Measurements from ENCODE around the gene PHACTR1.

PHACTR1 gene

DNA sequence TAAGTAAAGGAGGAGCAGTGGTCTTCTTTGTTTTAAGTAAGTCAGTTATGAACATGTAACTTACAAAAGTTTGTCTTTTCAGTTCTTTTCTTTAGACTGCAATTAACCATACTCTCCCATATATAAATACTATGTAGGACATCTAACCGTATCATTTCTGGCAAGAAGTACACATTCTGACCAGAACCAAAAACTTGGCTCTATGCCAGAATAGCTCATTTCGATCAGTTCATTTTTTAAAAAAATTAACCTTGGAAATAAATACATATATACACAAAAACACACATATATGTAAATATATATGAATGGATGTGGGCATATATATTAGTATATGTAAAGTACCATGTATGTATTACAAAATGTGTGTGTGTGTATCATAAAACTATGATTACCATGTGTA is 145.0 kb downstream of the PHACTR1 start:
- TF ChIP-seq, protein P1, sequence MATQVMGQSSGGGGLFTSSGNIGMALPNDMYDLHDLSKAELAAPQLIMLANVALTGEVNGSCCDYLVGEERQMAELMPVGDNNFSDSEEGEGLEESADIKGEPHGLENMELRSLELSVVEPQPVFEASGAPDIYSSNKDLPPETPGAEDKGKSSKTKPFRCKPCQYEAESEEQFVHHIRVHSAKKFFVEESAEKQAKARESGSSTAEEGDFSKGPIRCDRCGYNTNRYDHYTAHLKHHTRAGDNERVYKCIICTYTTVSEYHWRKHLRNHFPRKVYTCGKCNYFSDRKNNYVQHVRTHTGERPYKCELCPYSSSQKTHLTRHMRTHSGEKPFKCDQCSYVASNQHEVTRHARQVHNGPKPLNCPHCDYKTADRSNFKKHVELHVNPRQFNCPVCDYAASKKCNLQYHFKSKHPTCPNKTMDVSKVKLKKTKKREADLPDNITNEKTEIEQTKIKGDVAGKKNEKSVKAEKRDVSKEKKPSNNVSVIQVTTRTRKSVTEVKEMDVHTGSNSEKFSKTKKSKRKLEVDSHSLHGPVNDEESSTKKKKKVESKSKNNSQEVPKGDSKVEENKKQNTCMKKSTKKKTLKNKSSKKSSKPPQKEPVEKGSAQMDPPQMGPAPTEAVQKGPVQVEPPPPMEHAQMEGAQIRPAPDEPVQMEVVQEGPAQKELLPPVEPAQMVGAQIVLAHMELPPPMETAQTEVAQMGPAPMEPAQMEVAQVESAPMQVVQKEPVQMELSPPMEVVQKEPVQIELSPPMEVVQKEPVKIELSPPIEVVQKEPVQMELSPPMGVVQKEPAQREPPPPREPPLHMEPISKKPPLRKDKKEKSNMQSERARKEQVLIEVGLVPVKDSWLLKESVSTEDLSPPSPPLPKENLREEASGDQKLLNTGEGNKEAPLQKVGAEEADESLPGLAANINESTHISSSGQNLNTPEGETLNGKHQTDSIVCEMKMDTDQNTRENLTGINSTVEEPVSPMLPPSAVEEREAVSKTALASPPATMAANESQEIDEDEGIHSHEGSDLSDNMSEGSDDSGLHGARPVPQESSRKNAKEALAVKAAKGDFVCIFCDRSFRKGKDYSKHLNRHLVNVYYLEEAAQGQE (IDR thresholded peaks at IDR 0.05; ENCODE audit: insufficient replicate concordance, low read depth), result no peak
- TF ChIP-seq SPI1 (IDR thresholded peaks at IDR 0.05; ENCODE audit: borderline replicate concordance, low read depth), result no peak
- TF ChIP-seq, protein P2, sequence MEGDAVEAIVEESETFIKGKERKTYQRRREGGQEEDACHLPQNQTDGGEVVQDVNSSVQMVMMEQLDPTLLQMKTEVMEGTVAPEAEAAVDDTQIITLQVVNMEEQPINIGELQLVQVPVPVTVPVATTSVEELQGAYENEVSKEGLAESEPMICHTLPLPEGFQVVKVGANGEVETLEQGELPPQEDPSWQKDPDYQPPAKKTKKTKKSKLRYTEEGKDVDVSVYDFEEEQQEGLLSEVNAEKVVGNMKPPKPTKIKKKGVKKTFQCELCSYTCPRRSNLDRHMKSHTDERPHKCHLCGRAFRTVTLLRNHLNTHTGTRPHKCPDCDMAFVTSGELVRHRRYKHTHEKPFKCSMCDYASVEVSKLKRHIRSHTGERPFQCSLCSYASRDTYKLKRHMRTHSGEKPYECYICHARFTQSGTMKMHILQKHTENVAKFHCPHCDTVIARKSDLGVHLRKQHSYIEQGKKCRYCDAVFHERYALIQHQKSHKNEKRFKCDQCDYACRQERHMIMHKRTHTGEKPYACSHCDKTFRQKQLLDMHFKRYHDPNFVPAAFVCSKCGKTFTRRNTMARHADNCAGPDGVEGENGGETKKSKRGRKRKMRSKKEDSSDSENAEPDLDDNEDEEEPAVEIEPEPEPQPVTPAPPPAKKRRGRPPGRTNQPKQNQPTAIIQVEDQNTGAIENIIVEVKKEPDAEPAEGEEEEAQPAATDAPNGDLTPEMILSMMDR (IDR thresholded peaks at IDR 0.05; ENCODE audit: insufficient read depth, low read length), result no peak
- no peak for TF ChIP-seq POLR2AphosphoS5 (IDR thresholded peaks at IDR 0.05; ENCODE audit: low read depth)
- no peak for TF ChIP-seq GABPA (IDR thresholded peaks at IDR 0.05; ENCODE audit: low read depth)
- Histone ChIP-seq H3K27ac (replicated peaks) (no peak overlapping the region), H3K4me3 (replicated peaks; ENCODE audit: insufficient read depth, low read length) (no peak overlapping the region), H3K27me3 (ENCODE audit: insufficient read depth, poor library complexity, severe bottlenecking) (no peaks in the 10 kb centered on the region)
- no peak for DNase-seq (ENCODE audit: low read depth in 1 of 2, low spot score in 1 of 2)

DNA sequence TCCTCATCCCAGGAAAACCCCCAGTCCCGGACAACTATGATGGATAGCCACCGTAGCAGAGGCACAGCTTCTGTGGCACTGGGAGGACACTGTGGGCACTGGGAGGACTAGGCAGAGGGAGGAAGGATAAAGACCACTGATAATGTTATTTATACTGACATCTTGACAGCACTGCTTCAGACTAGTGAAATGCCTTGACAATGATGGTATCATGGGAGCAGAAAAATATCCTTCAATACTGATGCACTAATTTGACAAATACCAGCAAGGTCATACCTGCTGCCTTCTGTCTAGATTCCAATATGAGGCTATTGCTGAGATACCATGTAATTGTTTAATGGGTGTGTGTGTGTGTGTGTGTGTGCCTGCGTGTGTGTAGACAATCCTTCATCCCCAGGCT is 148.6 kb downstream of the PHACTR1 start:
- no peak for DNase-seq (ENCODE audit: low read depth in 1 of 2, low spot score in 1 of 2)
- Histone ChIP-seq H3K27me3 (ENCODE audit: insufficient read depth, poor library complexity, severe bottlenecking) (peaks cover 2% of the 10 kb centered on the region), H3K27ac (replicated peaks) (no peak overlapping the region), H3K4me3 (replicated peaks; ENCODE audit: insufficient read depth, low read length) (no peak overlapping the region)
- TF ChIP-seq, protein P1 (IDR thresholded peaks at IDR 0.05; ENCODE audit: insufficient replicate concordance, low read depth), result no peak
- TF ChIP-seq GABPA (IDR thresholded peaks at IDR 0.05; ENCODE audit: low read depth) (no peak), POLR2AphosphoS5 (IDR thresholded peaks at IDR 0.05; ENCODE audit: low read depth) (no peak), SPI1 (IDR thresholded peaks at IDR 0.05; ENCODE audit: borderline replicate concordance, low read depth) (no peak)
- TF ChIP-seq, protein P2 (IDR thresholded peaks at IDR 0.05; ENCODE audit: insufficient read depth, low read length), result no peak

DNA sequence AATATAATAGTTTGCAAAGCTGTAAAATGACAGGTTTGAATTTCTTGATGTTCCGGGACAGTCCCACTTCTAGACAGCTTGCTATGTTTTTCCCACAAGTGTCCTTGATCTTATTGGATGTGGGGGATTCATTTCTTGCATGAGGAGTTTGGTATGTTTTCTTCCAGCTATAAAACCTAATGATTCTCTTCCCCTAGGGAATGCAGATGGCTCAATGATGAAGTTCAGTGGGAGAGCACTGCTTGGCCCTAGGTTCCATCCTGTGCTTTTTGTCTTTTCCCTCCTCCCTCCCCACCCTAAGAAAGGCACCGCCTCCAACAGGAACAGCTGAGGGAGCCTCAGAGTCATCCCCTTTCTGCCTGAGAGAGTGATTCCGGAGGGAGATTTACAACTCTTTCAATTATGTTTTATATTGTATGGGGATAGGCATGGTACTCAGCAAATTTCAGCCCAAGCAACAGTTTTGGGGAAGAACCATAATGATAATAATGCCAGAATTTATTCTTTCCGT is 149.2 kb downstream of the PHACTR1 start:
- DNase-seq (ENCODE audit: low read depth in 1 of 2, low spot score in 1 of 2), result no peak
- Histone ChIP-seq H3K27me3 (ENCODE audit: insufficient read depth, poor library complexity, severe bottlenecking) (peaks cover 4% of the 10 kb centered on the region), H3K27ac (replicated peaks) (no peak overlapping the region), H3K4me3 (replicated peaks; ENCODE audit: insufficient read depth, low read length) (no peak overlapping the region)
- TF ChIP-seq, protein P1 (IDR thresholded peaks at IDR 0.05; ENCODE audit: insufficient replicate concordance, low read depth), result no peak
- TF ChIP-seq, protein P2 (IDR thresholded peaks at IDR 0.05; ENCODE audit: insufficient read depth, low read length), result no peak
- no peak for TF ChIP-seq GABPA (IDR thresholded peaks at IDR 0.05; ENCODE audit: low read depth)
- TF ChIP-seq SPI1 (IDR thresholded peaks at IDR 0.05; ENCODE audit: borderline replicate concordance, low read depth), result no peak
- no peak for TF ChIP-seq POLR2AphosphoS5 (IDR thresholded peaks at IDR 0.05; ENCODE audit: low read depth)
